ENCODE measurements around the gene HTT.

DNA sequence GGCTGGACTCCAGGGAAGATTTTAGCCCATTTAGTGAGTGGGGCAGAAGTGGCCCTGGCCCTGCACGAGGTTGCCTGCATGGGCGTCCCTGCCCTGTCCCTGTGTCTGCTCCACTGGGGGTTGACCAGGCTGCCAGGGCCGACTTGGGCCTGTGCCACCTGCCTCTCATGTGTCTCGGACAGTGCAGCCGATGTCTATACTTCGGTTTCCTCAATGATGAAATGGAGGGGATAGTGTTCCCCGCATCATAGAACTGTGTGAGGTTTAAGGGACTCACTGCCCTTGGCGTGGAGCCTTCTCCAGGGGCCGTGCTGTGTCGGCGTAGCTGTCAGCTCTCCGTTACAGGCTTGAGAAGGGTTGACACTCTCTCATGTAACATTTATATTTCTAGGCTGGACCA lies 147.5 kb downstream of the HTT start:
- TF ChIP-seq, protein P1, sequence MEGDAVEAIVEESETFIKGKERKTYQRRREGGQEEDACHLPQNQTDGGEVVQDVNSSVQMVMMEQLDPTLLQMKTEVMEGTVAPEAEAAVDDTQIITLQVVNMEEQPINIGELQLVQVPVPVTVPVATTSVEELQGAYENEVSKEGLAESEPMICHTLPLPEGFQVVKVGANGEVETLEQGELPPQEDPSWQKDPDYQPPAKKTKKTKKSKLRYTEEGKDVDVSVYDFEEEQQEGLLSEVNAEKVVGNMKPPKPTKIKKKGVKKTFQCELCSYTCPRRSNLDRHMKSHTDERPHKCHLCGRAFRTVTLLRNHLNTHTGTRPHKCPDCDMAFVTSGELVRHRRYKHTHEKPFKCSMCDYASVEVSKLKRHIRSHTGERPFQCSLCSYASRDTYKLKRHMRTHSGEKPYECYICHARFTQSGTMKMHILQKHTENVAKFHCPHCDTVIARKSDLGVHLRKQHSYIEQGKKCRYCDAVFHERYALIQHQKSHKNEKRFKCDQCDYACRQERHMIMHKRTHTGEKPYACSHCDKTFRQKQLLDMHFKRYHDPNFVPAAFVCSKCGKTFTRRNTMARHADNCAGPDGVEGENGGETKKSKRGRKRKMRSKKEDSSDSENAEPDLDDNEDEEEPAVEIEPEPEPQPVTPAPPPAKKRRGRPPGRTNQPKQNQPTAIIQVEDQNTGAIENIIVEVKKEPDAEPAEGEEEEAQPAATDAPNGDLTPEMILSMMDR (IDR thresholded peaks at IDR 0.05), result no peak
- no peak for TF ChIP-seq POLR2A (IDR thresholded peaks at IDR 0.05)
